Pancreas (tissue), 10 donors: ENCODE data around the gene GAS6. TPM values are rescaled to one million over a fixed set of nuclear protein-coding genes. Genes with fewer than 3 reads are reported as not detected.
A peak's percentile ranks its signal among the peaks of the same experiment; 100 is the strongest.

Source experiments
- ATAC-seq, 4 donors: fragments of 200-7000 bp; cut with Tn5 transposase; one replicate each; pipeline versions ENCODE4 v1.8.0 to v1.9.1; 2020; ENCODE audit warnings: mild to moderate bottlenecking in 4 of 4, moderate library complexity in 4 of 4
- DNase-seq, 6 donors: peaks; one replicate each; pipeline ENCODE4 v3.0.0-alpha.2; 2020
- FAIRE-seq: peaks from 2 replicates; lab custom pipeline; 2012; peaks lifted over from hg19 to GRCh38; lab: Jason Lieb, UNC
- H3K27ac ChIP-seq, 4 donors: fragments of 200-600 bp; sonication (generic); 1 replicate in 3 of 4; 2 replicates in 1 of 4; pipeline versions ENCODE4 v1.5.0 to v1.8.0; 2020
- H3K27me3 ChIP-seq, 4 donors: fragments of 200-600 bp; one replicate each; pipeline ENCODE4 v1.8.0; 2021
- H3K36me3 ChIP-seq, 3 donors: fragments of 200-600 bp; sonication (generic) in 1 of 3; one replicate each; pipeline versions ENCODE4 v1.5.0 to v1.8.0; 2020 to 2021
- H3K4me1 ChIP-seq, 3 donors: fragments of 200-600 bp; one replicate each; pipeline ENCODE4 v1.8.0; 2021
- H3K4me3 ChIP-seq, 4 donors: fragments of 200-600 bp; sonication (generic) in 2 of 4; one replicate each; pipeline versions ENCODE4 v1.5.0 to v1.8.0; 2020 to 2021
- H3K9me3 ChIP-seq, 4 donors: fragments of 200-600 bp; one replicate each; pipeline ENCODE4 v1.8.0; 2021
- CTCF ChIP-seq, 4 donors: fragments of 200-600 bp; sonication (generic) in 3 of 4; IDR thresholded peaks; one replicate each; pipeline versions ENCODE4 v1.5.0 to v1.8.0; 2021; ENCODE audit warnings: antibody characterized with exemption in 4 of 4
- WGBS, 2 donors: extraction: QIAGEN DNeasy Blood & Tissue Kit; methylation state at CpG; one replicate each; pipeline ENCODE4 v1.1.7; 2013; 5-methylcytosine and 5-hydroxymethylcytosine counted together
- intact Hi-C, 3 donors: fragments of 100-400 bp; cut with DNase I; formaldehyde crosslinking; loops; one replicate each; pipeline versions ENCODE4 v1.11.1 to v1.14.2; 2022
- polyA plus RNA-seq, 2 donors: library from polyadenylated mRNA; stranded (reverse); fragments of 200-250 nt; gene quantifications; one replicate each; pipeline ENCODE4 v1.2.3, GENCODE V29; 2013
- total RNA-seq, 6 donors: library from RNA; stranded (reverse); fragmentation: NEBNext Ultra II Directional in 4 of 6; extraction: Animal tissue kit (Norgen Biotek cat#: 25700) in 4 of 6; gene quantifications; one replicate each; pipeline versions ENCODE4 v1.2.1 to v1.2.4, GENCODE V29; 2021 to 2023
- donor health status: healthy with polysubstance abuse.
- donor health status: DM: no; HTN: no; CAD: no; lungs with moderate emphysema.
- donor health status: DM: no; HTN: no; CAD: no.
- donor health status: control.
- donor health status: control.
- donor health status: Bipolar disorder and iron deficiency.
- donor health status: DM: yes; HTN: yes; CAD: no.
- donor health status: DM: no; HTN: no; CAD: no.
- donor health status: DM: no; HTN: no; CAD: no.
- donor health status: DM: yes; HTN: yes; CAD: no.

The GAS6 gene
- total and polyA plus RNA-seq, 8 donors: 24.3 to 124 (median 42.2) TPM

GRCh38 chr13:113782472-113782871, 81.4 kb downstream of the GAS6 start:
- intact Hi-C loops: no loop called here
- H3K4me3 ChIP-seq: no peak overlapping the region
- DNase-seq (no peak), ATAC-seq (no peak), FAIRE-seq (no peak)
- no peaks in the 10 kb centered on the region for H3K27me3 ChIP-seq
- WGBS, 2 donors: 81% methylated on average over 14 of the region's 14 CpGs
- H3K27ac ChIP-seq: no peak overlapping the region
- TF ChIP-seq CTCF (IDR thresholded peaks at IDR 0.05): no peak
- H3K9me3 ChIP-seq: no peaks in the 10 kb centered on the region
- H3K36me3 ChIP-seq: no peaks in the 10 kb centered on the region
- H3K4me1 ChIP-seq: no peaks in the 10 kb centered on the region

- DNase-seq (no peak), FAIRE-seq (no peak), ATAC-seq (no peak)
- no peaks in the 10 kb centered on the region for H3K4me1 ChIP-seq
- WGBS, 2 donors: 83 to 89% methylated on average over 2 of the region's 2 CpGs
- no peak for TF ChIP-seq CTCF (IDR thresholded peaks at IDR 0.05)
- no peaks in the 10 kb centered on the region for H3K36me3 ChIP-seq
- H3K27ac ChIP-seq: no peak overlapping the region
- H3K9me3 ChIP-seq: no peaks in the 10 kb centered on the region
- H3K4me3 ChIP-seq: no peak overlapping the region
- intact Hi-C loops: no loop called here
- H3K27me3 ChIP-seq: peaks cover 0 to 3% (median 0%) of the 10 kb centered on the region in 4 donors
Measured at GRCh38 chr13:113781571-113781970, 82.3 kb downstream of the GAS6 start.

GRCh38 chr13:113777311-113778260, 86.3 kb downstream of the GAS6 start:
- no peak for TF ChIP-seq CTCF (IDR thresholded peaks at IDR 0.05)
- intact Hi-C loops: no loop called here
- ATAC-seq (peak in 2 of 4 donors; percentile 40 to 44), FAIRE-seq (no peak), DNase-seq (no peak)
- WGBS, 2 donors: 32 to 34% methylated on average over 29 of the region's 29 CpGs
- Histone ChIP-seq H3K27me3 (peaks cover 0 to 6% (median 0%) of the 10 kb centered on the region in 4 donors), H3K27ac (no peak overlapping the region), H3K4me3 (no peak overlapping the region), H3K4me1 (no peaks in the 10 kb centered on the region), H3K36me3 (no peaks in the 10 kb centered on the region), H3K9me3 (no peaks in the 10 kb centered on the region)

- 49 to 53% methylated on average over 35 of the region's 35 CpGs for WGBS, 2 donors
- FAIRE-seq (no peak), ATAC-seq (no peak), DNase-seq (no peak)
- no peak overlapping the region for H3K27ac ChIP-seq
- H3K4me1 ChIP-seq: no peaks in the 10 kb centered on the region
- peaks cover 0 to 6% (median 0%) of the 10 kb centered on the region in 4 donors for H3K27me3 ChIP-seq
- no peak overlapping the region for H3K4me3 ChIP-seq
- no peak for TF ChIP-seq CTCF (IDR thresholded peaks at IDR 0.05)
- intact Hi-C loops: no loop called here
- no peaks in the 10 kb centered on the region for H3K9me3 ChIP-seq
- no peaks in the 10 kb centered on the region for H3K36me3 ChIP-seq
Measured at GRCh38 chr13:113776231-113777125, 87.4 kb downstream of the GAS6 start.
